T1000 (cell line): ENCODE data around the gene PARD3.
"Not testable (repeated sequence)": the region's sequence is repeated elsewhere in the genome, so short reads cannot be mapped to it uniquely, and the experiment has no call there.

ENCODE experiments used
- DNase-seq: peaks from one replicate; lab custom pipeline; 2025; ENCODE audit warnings: mixed read lengths; lab: John Stamatoyannopoulos, UW

PARD3 gene

DNA sequence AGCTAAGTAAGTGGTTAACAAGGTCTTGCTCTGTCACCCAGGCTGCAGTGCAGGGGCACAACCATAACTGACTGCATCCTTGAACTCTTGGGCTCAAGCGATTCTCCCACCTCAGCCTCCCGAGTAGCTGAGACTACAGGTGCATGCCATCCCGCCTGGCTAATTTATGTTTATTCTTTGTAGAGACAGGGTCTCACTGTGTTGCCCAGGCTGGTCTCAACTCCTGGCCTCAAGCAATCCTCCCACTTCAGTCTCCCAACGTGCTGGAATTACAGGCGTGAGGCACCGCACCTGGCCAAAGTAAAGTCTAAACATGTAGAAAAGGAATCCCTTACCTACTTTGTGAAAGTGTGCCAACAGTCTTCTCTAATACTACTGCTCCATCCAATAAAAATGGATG, 17.9 kb downstream of the PARD3 start:
- DNase-seq: no peak

DNA sequence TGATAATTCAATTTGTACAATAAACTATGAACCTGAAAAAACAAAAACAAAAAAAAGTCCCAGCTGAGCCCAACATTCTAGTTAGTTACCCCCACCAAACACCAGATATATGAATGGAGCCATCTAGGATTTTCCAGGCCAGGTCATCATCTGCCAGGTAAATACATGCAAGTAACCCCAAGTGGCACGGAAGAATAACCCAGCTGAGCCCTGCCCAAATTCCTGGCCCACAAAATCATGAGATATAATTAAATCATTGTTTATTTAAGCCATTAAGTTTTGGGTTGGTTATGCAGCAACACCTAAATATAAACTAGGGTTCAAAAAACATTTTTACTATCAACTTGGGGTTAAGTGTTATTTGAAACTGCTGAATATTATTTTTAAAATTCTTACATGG, 19.0 kb downstream of the PARD3 start:
- no peak for DNase-seq

DNA sequence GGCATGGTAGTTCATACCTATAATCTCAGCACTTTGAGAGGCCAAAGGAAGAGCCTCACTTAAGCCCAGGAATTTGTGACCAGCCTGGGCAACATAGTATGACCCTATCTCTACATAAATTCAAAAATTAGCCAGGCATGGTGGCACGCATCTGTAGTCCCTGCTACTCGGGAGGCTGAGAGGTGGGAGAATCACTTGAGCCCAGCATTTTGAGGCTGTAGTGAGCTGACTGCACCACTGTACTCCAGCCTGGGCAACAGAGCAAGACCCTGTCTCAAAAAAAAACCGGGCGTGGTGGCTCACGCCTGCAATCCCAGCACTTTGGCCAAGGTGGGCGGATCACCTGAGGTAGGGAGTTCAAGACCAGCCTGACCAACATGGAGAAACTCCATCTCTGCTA, 19.8 kb downstream of the PARD3 start:
- DNase-seq: no peak

DNA sequence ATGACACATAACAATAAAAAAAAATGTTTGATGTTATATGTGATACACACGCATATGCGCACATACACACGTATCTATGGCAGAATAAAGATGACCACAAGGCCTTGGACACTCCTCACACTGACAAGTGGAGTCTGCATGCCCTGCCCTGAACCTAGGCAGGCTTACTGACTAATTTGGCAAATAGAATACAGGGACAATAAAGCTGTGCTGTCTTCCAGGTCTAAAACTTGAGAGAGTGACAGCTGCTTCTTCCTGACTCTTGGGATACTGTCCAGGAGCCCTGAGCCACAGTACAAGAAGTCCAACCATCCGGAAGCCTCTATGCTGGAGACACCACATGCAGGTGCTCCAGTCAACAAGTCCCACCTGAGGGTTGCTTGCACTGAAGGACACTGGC, 20.3 kb downstream of the PARD3 start:
- no peak for DNase-seq

- not testable (repeated sequence) for DNase-seq
Observed at GRCh38 chr10:34793581-34793980, 21.5 kb downstream of the PARD3 start.

- DNase-seq: no peak
Observed at GRCh38 chr10:34792881-34793280, 22.2 kb downstream of the PARD3 start.

- DNase-seq: no peak
Observed at GRCh38 chr10:34791947-34792346, 23.1 kb downstream of the PARD3 start.

DNA sequence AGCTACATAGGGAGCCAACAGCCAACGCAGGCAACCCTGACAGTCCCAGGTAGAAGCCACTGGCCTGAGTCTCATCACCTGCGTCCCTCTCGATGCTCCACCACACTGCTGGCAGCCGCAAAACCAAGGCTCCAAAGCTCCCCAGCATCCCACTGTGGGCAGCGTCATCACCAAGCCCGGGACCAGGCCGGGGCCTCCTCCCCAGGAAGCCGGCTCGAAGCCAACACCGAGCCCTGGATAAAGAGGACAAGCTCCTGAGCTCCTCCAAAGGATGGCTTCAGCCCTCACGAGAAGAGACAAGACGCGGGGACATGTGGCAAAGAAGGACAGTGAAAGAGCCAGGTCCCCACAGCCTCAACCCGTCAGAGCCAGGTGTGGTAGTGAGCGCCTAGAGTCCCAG, 23.9 kb downstream of the PARD3 start:
- DNase-seq: no peak

- no peak for DNase-seq
Observed at GRCh38 chr10:34789966-34790506, 25.1 kb downstream of the PARD3 start.

DNA sequence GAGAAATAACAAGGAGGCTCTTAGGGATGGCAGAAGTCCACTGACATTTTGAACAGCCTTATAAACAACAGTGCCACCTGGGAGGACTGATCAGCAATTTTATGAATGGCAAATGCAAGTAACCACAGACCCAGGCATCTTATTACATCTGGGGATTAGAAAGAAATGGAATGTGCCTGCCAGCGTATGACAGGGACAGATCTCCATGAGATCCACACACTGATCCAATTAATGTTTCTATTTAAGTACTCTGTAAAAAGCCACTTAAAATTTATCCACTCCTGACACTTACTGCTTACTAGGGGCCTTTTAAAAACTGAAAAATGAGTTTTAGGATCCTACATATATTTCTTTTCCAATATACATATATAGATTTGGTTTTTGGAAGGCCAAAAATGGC, 28.6 kb downstream of the PARD3 start:
- no peak for DNase-seq

DNA sequence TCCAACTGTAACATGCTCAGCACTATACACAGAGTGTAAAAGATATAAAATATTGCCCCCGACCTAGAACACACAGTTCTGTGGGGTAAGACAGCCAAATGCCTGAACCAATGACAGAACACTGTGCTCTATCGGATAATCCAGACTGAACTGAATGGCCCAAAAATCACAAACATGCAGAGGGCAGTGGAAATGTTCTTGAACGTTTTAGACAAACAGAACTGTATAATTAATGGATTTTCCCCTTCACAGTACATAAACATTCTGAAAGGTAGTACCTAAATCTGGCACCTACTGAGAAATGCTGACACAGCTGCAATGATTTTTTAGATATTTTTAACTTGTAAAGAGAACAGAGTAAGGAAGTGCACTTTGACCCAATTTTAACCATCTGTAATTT, 33.4 kb downstream of the PARD3 start:
- no peak for DNase-seq

GRCh38 chr10:34780818-34781380, 34.2 kb downstream of the PARD3 start:
- no peak for DNase-seq

DNA sequence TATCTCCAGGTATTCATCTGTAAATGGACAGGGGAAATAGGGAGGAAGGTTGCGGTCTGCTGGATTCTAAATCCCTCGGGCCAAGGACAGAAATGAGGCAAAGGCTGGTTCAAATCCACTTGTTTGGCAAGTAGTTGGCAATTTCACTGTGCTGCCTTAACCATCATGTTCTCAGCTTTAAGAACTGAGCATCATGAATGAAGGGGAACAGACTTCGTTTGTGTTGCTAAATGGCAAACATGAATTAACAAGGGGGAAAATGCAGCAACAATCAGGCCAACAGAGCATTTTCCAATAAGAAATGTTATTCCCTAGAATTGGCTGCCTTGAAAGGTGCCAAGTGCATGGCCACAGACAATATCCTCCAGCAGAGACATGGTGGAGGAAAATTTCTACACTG, 36.9 kb downstream of the PARD3 start:
- DNase-seq: no peak

- DNase-seq: no peak
Observed at GRCh38 chr10:34776090-34776690, 38.9 kb downstream of the PARD3 start.

DNA sequence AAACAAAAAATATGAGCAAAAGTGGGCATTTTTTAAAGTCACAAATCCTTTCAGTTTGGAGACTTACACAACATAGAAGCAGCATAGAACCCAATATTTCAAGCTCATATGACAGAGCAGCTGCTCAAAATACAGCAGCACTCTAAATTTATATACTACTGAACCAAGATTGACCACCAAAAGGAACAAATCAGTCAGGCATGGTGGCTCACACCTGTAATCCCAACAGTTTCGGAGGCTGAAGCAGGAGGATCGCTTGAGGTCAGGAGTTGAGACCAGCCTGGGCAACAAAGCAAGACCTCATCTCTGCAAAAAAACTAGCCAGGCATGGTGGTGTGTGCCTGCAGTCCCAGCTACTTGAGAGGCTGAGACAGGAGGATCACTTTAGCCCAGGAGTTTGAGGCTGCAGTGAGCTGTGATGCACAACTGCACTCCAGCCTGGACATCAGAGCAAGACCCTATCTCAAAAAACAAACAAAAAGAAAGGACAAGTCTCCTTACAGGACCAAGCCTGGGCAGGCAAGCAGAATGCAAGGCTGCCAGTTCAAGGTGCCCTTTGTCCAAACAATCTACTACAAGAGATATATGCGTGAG, 40.0 kb downstream of the PARD3 start:
- DNase-seq: no peak

DNA sequence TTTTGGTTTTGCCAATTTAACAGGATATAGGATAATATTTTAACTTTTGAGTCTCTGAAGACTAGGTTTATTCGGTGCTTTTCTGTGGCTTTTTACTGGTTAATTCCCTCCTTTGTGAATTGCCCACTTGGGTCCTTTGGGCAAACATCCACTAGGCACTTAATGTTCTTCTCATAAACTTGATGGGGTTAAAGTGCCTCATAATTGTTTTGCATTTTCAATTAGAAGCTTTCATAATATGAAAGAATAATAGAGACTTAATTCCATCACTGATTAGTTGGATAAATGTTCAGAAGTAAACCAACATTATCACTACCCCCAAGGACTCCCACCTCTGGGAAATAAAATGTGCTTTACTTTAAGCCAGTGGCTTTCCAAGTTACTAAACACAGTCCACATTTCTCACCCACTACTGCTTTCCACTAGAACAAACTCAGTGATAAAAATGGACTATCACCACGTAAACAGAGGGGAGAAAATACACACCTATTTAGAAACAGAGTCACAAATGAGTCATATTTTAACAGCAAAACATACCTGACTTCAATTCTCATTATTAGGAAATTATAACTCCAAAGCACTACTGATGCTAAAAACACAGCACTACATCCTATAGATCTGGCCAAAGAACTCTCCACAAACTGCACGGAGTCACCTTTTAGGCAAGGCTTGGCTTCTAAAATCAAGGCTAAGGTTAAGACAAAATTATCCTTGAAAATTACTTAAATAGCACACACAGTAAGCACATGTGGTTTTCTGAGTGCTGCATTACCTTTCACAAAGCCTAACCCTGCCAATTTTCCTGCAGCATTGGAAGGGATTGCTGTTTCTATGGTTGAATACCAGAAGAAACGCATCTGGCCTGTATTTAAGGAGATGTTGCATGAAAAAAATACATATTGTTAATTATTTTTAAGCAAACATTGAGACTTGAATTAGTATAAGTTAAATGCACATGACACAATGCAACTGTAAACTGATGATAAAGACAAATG, 41.2 kb downstream of the PARD3 start:
- no peak for DNase-seq

GRCh38 chr10:34771525-34771924, 43.6 kb downstream of the PARD3 start:
- DNase-seq: no peak

GRCh38 chr10:34771106-34771505, 44.0 kb downstream of the PARD3 start:
- no peak for DNase-seq

DNA sequence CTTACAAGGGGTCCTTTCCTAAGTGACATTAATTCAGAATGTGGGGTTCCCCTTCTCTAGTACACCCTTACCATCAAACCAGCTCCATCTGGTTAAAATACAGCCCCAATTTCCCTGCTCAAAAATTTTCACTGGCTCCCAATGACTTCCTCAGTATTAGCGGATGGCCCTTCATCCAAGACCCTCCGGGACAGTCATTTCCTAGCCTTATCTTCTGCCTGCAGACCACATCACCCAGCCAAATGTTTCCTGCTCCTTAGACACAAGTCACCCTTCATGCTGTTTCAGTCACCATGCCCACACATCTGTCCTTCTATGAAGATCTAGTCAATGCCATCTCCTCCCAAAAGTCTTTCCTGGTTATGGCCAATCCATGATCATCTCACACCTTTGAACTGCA, 45.2 kb downstream of the PARD3 start:
- no peak for DNase-seq

DNA sequence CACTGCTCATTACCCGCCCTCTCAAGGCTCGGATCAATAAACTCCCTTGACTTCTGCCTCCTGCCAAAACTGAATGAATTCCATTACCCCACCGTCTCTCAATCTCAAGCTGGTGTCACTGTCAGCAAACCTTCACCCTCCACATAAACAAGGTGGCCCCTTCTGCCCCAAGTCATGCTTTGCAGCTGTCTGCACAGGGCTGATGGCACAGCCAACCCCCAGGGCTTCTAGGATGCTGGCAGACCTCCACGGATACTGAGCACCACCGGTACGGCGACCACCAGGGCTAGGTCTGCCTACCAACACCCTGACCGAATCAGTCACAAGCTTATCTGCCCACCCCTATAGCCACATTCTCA, 46.1 kb downstream of the PARD3 start:
- DNase-seq: no peak

DNA sequence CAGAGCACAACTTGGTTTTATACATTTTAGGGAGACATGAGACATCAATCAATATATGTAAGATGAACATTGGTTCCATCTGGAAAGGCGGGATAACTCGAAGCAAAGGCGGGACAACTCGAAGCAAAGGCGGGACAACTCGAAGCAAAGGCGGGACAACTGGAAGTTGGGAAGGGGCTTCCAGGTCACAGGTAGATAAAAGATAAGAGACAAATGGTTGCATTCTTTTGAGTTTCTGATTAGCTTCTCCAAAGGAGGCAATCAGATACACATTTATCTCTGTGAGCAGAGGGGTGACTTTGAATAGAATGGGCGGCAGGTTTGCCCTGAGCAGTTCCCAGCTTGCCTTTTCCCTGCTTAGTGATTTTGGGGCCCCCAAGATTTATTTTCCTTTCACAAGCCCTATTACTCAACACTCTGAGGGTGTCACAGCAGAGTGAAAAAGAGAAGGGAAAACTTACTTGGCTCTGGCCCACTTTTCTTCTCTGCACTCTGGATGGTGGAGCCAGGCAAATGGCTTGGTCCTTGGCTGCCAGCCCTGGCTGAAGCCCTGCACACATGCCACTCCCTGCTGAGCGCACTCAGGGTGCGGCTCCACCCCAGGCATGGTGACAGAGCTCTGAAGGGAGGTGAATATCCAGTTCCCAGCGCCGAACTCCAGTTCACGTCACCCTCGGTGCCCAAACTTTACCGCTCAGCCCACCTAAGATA, 46.7 kb downstream of the PARD3 start:
- DNase-seq: no peak
